Suprapubic skin (tissue), 4 donors: ENCODE data around the gene SETD4. TPM values are rescaled to one million over a fixed set of nuclear protein-coding genes. Genes with fewer than 3 reads are reported as not detected.

Experiments used
- DNase-seq, 2 donors: peaks; one replicate each; pipeline ENCODE4 v3.0.0-alpha.2; 2019; ENCODE audit warnings: low spot score in 2 of 2
- H3K27ac ChIP-seq: fragments of 200-600 bp; sonication (generic); one replicate; pipeline ENCODE4 v1.5.1; 2019
- H3K27me3 ChIP-seq: fragments of 200-600 bp; sonication (generic); one replicate; pipeline ENCODE4 v1.5.1; 2019
- H3K36me3 ChIP-seq: fragments of 200-600 bp; sonication (generic); one replicate; pipeline ENCODE4 v1.5.1; 2019
- H3K4me1 ChIP-seq: fragments of 200-600 bp; sonication (generic); one replicate; pipeline ENCODE4 v1.5.1; 2019
- H3K4me3 ChIP-seq: fragments of 200-600 bp; sonication (generic); one replicate; pipeline ENCODE4 v1.5.1; 2019; ENCODE audit warnings: mild to moderate bottlenecking
- H3K9me3 ChIP-seq: fragments of 200-600 bp; sonication (generic); one replicate; pipeline ENCODE4 v1.5.1; 2019
- CTCF ChIP-seq, 2 donors: fragments of 200-600 bp in 1 of 2; fragments of 450-650 bp in 1 of 2; sonication (generic) in 1 of 2; IDR thresholded peaks; one replicate each; pipeline ENCODE4 v1.5.1; 2016 to 2019; ENCODE audit warnings: antibody characterized with exemption in 2 of 2, mild to moderate bottlenecking in 1 of 2, moderate library complexity in 1 of 2
- EP300 ChIP-seq: sonication (generic); formaldehyde crosslinking; IDR thresholded peaks from one replicate; pipeline ENCODE4 v1.6.1; 2017; ENCODE audit warnings: antibody characterized with exemption
- POLR2A ChIP-seq, 2 donors: fragments of 450-650 bp; IDR thresholded peaks; one replicate each; pipeline ENCODE4 v1.6.1; 2017; ENCODE audit warnings: antibody characterized with exemption in 2 of 2, mild to moderate bottlenecking in 2 of 2, moderate library complexity in 2 of 2
- POLR2AphosphoS5 ChIP-seq, 3 donors: sonication (generic); formaldehyde crosslinking; IDR thresholded peaks; one replicate each; pipeline ENCODE4 v1.6.1; 2017; ENCODE audit warnings: antibody characterized with exemption in 3 of 3
- WGBS: methylation state at CpG from one replicate; pipeline ENCODE4 v1.1.5; 2018; 5-methylcytosine and 5-hydroxymethylcytosine counted together
- total RNA-seq, 4 donors: library from RNA; depleted of rRNA; stranded (reverse); fragments of >200 nt; gene quantifications; one replicate each; pipeline ENCODE4 v1.1.0, GENCODE V29; 2016

The SETD4 gene
- 10 to 100 TPM; 20.8 to 80.9 (median 26.5) TPM for total RNA-seq

GRCh38 chr21:36060159-36060921 is at the start of gene SETD4:
SETD4 (minus strand) TSS chr21:36060526; CDS start chr21:36058888, 1,638 bp downstream.
- peak; percentile 19 to 34 (median 22) for TF ChIP-seq POLR2AphosphoS5 (IDR thresholded peaks at IDR 0.05)
- no peak for TF ChIP-seq EP300
- TF ChIP-seq POLR2A (IDR thresholded peaks at IDR 0.05): peak in 1 of 2 donors; percentile 60
- TF ChIP-seq CTCF (IDR thresholded peaks at IDR 0.05): no peak
- H3K4me1 ChIP-seq: peaks cover 29% of the 10 kb centered on the region
- WGBS: 1% methylated on average over 26 of the region's 57 CpGs
- no peaks in the 10 kb centered on the region for H3K27me3 ChIP-seq
- DNase-seq: peak; percentile 94 to 95
- H3K9me3 ChIP-seq: no peaks in the 10 kb centered on the region
- peak within 1 kb of the TSS; percentile 56 for H3K4me3 ChIP-seq
- H3K27ac ChIP-seq: peak within 1 kb of the TSS; percentile 94
- H3K36me3 ChIP-seq: peaks cover 20% of the 10 kb centered on the region

- TF ChIP-seq POLR2AphosphoS5 (IDR thresholded peaks at IDR 0.05) (no peak), EP300 (no peak), CTCF (IDR thresholded peaks at IDR 0.05) (no peak), POLR2A (IDR thresholded peaks at IDR 0.05) (no peak)
- no peaks in the 10 kb centered on the region for H3K27me3 ChIP-seq
- no peak for DNase-seq
- WGBS: 96% methylated on average over 10 of the region's 10 CpGs
- no peaks in the 10 kb centered on the region for H3K36me3 ChIP-seq
- no peak overlapping the region for H3K4me3 ChIP-seq
- H3K4me1 ChIP-seq: peaks cover 26% of the 10 kb centered on the region
- no peaks in the 10 kb centered on the region for H3K9me3 ChIP-seq
- no peak overlapping the region for H3K27ac ChIP-seq
Measured at GRCh38 chr21:36109868-36110267, 49.5 kb upstream of the SETD4 start.

DNA sequence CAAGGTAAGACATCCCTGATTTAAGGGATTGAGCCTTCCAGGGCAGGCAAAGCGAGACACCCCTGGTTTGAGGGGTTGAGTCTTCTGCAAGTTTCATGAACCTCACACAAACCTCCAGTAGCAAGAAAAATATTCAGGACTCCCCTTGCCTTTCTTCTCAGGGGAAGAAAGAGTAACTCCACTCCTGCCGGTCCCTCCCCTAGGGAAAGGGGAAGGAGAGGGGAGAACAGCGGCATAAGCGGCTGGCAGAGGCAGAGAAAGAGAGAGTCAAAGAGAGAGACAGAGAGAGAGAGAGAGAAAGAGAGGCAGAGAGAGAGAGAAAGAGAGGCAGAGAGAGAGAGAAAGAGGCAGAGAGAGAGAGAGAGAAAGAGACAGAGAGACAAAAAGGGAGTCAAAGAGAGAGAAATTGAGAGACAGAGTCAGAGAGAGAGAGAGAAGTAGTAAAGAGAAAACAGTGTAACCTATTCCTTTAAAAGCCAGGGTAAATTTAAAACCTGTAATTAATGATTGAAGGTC is 45.1 kb upstream of the SETD4 start:
- 74% methylated on average over 4 of the region's 4 CpGs for WGBS
- Histone ChIP-seq H3K9me3 (no peaks in the 10 kb centered on the region), H3K4me3 (peak overlapping the region; percentile 34), H3K4me1 (peaks cover 32% of the 10 kb centered on the region), H3K27ac (no peak overlapping the region), H3K36me3 (no peaks in the 10 kb centered on the region), H3K27me3 (no peaks in the 10 kb centered on the region)
- DNase-seq: no peak
- TF ChIP-seq CTCF (IDR thresholded peaks at IDR 0.05) (no peak), EP300 (no peak), POLR2AphosphoS5 (IDR thresholded peaks at IDR 0.05) (no peak), POLR2A (IDR thresholded peaks at IDR 0.05) (no peak)

DNA sequence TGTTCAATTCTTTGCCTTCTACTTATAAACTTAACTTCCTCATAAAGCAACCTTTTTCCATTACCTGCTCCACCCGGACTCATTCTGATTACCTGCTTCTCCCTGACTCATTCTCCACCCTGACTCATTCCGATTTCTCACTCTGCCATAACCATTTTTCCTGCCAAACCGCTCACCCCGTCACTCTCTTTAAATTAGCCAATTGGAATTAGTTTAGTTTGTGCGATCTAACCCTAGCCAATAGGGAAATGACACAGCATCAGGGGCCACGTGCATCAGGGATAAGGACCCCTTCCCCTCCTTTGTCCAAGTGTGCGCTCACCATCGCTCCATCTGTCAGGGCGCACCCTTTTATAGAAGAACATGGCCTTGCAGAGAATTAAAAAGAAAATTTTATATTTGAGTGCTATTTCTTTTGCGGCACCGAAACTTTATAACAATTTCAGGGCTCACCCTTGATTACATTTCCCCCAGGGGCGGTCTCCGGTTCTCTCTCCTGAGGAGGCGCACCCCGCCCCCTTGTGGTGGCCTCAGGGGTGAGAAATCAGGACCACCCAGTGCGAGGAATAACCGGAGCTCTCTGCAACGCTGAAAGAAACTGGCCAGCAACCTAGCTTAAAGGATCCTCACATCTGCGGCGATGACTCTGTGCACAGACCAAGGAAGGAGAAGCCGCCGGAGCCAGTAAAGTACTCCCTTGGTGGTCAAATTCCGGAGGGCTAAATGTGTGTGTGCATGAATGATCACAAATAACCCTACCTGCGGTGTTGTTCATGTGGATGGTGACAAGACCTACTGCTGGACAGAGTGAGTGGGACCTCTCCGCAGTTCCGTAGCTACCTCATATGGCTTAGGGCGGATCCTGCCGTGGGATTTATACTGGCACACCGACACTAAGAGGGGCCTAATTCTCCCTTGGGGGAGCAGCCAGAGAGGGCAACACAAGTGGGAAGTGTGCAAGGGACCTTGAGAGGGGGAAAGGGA is 44.3 kb upstream of the SETD4 start:
- Histone ChIP-seq H3K4me3 (peak overlapping the region; percentile 34), H3K27ac (peak overlapping the region; percentile 14), H3K36me3 (no peaks in the 10 kb centered on the region), H3K4me1 (peaks cover 32% of the 10 kb centered on the region), H3K9me3 (no peaks in the 10 kb centered on the region), H3K27me3 (no peaks in the 10 kb centered on the region)
- no peak for TF ChIP-seq POLR2AphosphoS5 (IDR thresholded peaks at IDR 0.05)
- peak in 1 of 2 donors; percentile 45 for TF ChIP-seq CTCF (IDR thresholded peaks at IDR 0.05)
- DNase-seq: no peak
- WGBS: 36% methylated on average over 29 of the region's 29 CpGs
